ENCODE results near the gene NFATC2. TPM values are rescaled to one million over a fixed set of nuclear protein-coding genes. Genes with fewer than 3 reads are reported as not detected.
A peak's percentile ranks its signal among the peaks of the same experiment; 100 is the strongest.

The NFATC2 gene
- total and polyA plus RNA-seq, 2 experiments from 2014 or later, result 4.9 to 8.3 TPM

GRCh38 chr20:51373713-51374455, 168.6 kb downstream of the NFATC2 start:
- Histone ChIP-seq H3K27ac (peak overlapping the region; percentile 64), H3K79me2 (no peaks in the 10 kb centered on the region), H3K9me2 (replicated peaks; ENCODE audit: insufficient read depth) (no peaks in the 10 kb centered on the region), H3K9me3 (ENCODE audit: low read depth) (no peaks in the 10 kb centered on the region), H3K4me3 (no peak overlapping the region), H3K27me3 (no peaks in the 10 kb centered on the region), H2AFZ (no peak overlapping the region), H3K4me1 (ENCODE audit: insufficient read depth) (peaks cover 4% of the 10 kb centered on the region), H3K4me2 (peak overlapping the region; percentile 2), H4K20me1 (ENCODE audit: insufficient read depth, poor library complexity, severe bottlenecking) (no peaks in the 10 kb centered on the region), H3K36me3 (replicated peaks; ENCODE audit: insufficient read depth, low read depth) (no peaks in the 10 kb centered on the region)
- WGBS (ENCODE audit: low lambda C conversion rate, missing lambda C conversion rate), result 35% methylated on average over 12 of the region's 12 CpGs
- no peak for TF ChIP-seq CTCF (IDR thresholded peaks at IDR 0.05; ENCODE audit: poor library complexity)
- no peak for TF ChIP-seq EZH2 (IDR thresholded peaks at IDR 0.05; ENCODE audit: borderline replicate concordance)
- TF ChIP-seq EZH2phosphoT487 (IDR thresholded peaks at IDR 0.05; ENCODE audit: low read depth, severe bottlenecking, unreplicated experiment), result no peak
- DNase-seq (ENCODE audit: low spot score), result peak; percentile 74

GRCh38 chr20:51372966-51373365, 169.6 kb downstream of the NFATC2 start:
- Histone ChIP-seq H3K4me3 (no peak overlapping the region), H4K20me1 (ENCODE audit: insufficient read depth, poor library complexity, severe bottlenecking) (no peaks in the 10 kb centered on the region), H3K4me1 (ENCODE audit: insufficient read depth) (peaks cover 4% of the 10 kb centered on the region), H3K9me3 (ENCODE audit: low read depth) (no peaks in the 10 kb centered on the region), H3K9me2 (replicated peaks; ENCODE audit: insufficient read depth) (no peaks in the 10 kb centered on the region), H3K36me3 (replicated peaks; ENCODE audit: insufficient read depth, low read depth) (no peaks in the 10 kb centered on the region), H2AFZ (no peak overlapping the region), H3K4me2 (no peak overlapping the region), H3K79me2 (no peaks in the 10 kb centered on the region), H3K27me3 (no peaks in the 10 kb centered on the region), H3K27ac (no peak overlapping the region)
- no peak for DNase-seq (ENCODE audit: low spot score)
- TF ChIP-seq EZH2phosphoT487 (IDR thresholded peaks at IDR 0.05; ENCODE audit: low read depth, severe bottlenecking, unreplicated experiment), result no peak
- no peak for TF ChIP-seq EZH2 (IDR thresholded peaks at IDR 0.05; ENCODE audit: borderline replicate concordance)
- TF ChIP-seq CTCF (IDR thresholded peaks at IDR 0.05; ENCODE audit: poor library complexity), result no peak
- WGBS (ENCODE audit: low lambda C conversion rate, missing lambda C conversion rate), result 65% methylated on average over 7 of the region's 7 CpGs

DNA sequence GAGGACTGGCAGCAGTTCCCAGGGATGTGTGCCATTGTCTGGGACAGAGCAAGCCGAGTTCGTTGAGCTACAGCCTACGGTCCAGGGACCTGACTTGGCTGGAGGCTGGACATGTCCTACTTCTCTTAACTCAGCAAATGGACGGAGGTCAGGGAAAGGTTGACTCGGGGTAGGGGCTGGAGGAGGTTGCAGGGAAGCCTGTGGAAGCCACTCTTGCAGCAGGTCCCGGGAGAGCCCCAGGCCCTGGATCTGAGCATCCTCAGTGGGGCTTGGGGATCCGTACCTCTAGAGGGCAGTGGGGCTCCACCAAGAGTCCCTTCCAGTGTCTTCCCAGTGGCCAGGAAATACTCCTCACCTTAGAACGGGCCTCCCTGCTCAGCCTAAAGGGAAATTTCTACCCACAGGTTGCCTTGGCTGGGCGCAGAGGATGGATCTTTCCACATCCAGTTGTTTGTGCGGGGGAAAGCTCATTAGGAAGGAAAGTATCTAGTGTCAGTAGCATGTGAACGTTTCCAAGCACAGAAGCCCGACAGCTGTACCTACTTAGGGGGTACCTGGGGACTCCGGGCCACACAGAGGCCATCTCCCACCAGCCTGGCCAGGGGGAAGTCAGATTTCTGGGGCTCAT, 170.2 kb downstream of the NFATC2 start:
- Histone ChIP-seq H3K4me3 (no peak overlapping the region), H3K9me3 (ENCODE audit: low read depth) (no peaks in the 10 kb centered on the region), H2AFZ (no peak overlapping the region), H4K20me1 (ENCODE audit: insufficient read depth, poor library complexity, severe bottlenecking) (no peaks in the 10 kb centered on the region), H3K4me1 (ENCODE audit: insufficient read depth) (peaks cover 4% of the 10 kb centered on the region), H3K4me2 (no peak overlapping the region), H3K27me3 (no peaks in the 10 kb centered on the region), H3K27ac (no peak overlapping the region), H3K9me2 (replicated peaks; ENCODE audit: insufficient read depth) (no peaks in the 10 kb centered on the region), H3K36me3 (replicated peaks; ENCODE audit: insufficient read depth, low read depth) (no peaks in the 10 kb centered on the region), H3K79me2 (no peaks in the 10 kb centered on the region)
- 42% methylated on average over 13 of the region's 13 CpGs for WGBS (ENCODE audit: low lambda C conversion rate, missing lambda C conversion rate)
- peak; percentile 82 for TF ChIP-seq CTCF (IDR thresholded peaks at IDR 0.05; ENCODE audit: poor library complexity)
- no peak for TF ChIP-seq EZH2 (IDR thresholded peaks at IDR 0.05; ENCODE audit: borderline replicate concordance)
- peak; percentile 87 for DNase-seq (ENCODE audit: low spot score)
